ENCODE results near the gene ATP13A1. TPM values are rescaled to one million over a fixed set of nuclear protein-coding genes. Genes with fewer than 3 reads are reported as not detected.

ATP13A1 gene
- polyA plus RNA-seq, 1 of the 3 experiments (the other 2 are of a cell fraction) = 67.9 TPM

GRCh38 chr19:19668230-19669012 lies 4.9 kb upstream of the ATP13A1 start, which contains the start of gene ZNF101:
Gene ZNF101 (plus strand): TSS chr19:19668839. CDS start chr19:19668964, 125 bp downstream.
- Histone ChIP-seq H4K20me1 (ENCODE audit: insufficient read depth) (no peaks in the 10 kb centered on the region), H3K9me2 (no peaks in the 10 kb centered on the region), H3K27me3 (ENCODE audit: insufficient read depth) (no peaks in the 10 kb centered on the region), H3K4me3 (ENCODE audit: low read depth in 2 of 2, low read length in 1 of 2) (peak within 1 kb of the TSS; percentile 66 to 71), H3K27ac (ENCODE audit: low read depth in 2 of 2, low read length in 1 of 2) (peak within 1 kb of the TSS; percentile 48 to 51), H3K79me2 (ENCODE audit: insufficient read depth) (peaks cover 20% of the 10 kb centered on the region), H3K9ac (peak within 1 kb of the TSS; percentile 87), H3K4me1 (ENCODE audit: control insufficient read depth in 1 of 2, insufficient read depth in 2 of 2, low read depth in 1 of 2, low read length in 1 of 2) (peaks cover 0 to 4% of the 10 kb centered on the region in 2 experiments; a peak in 1 of 4 replicates), H3K4me2 (peak within 1 kb of the TSS; percentile 89), H3K36me3 (replicated peaks in 1 of 2; ENCODE audit: control insufficient read depth in 1 of 2, insufficient read depth in 2 of 2, low read length in 1 of 2) (peaks cover 0 to 13% of the 10 kb centered on the region in 2 experiments), H3K9me3 (no peaks in the 10 kb centered on the region), H3F3A (replicated peaks; ENCODE audit: insufficient read depth) (no peaks in the 10 kb centered on the region), H2AFZ (ENCODE audit: low read depth) (peak within 1 kb of the TSS; percentile 93)
- 27% methylated on average over 17 of the region's 36 CpGs for WGBS (ENCODE audit: low lambda C conversion rate)
- DNase-seq = peak; percentile 95
- ChIA-PET CTCF (interaction anchor here (0.9 kb wide), 1 partner anchor 24 kb away, joined by 3 read pairs; no protein-coding TSS in a partner anchor), POLR2A (interaction anchor here (0.8 to 2.1 kb wide), 4 partner anchors 65 to 153 kb away, joined by 3 to 9 read pairs (median 4); partner anchors contain the start of genes ZNF14 and ZNF506)
- TF ChIP-seq FOXJ3 (CRISPR knock-in tag; IDR thresholded peaks at IDR 0.05) = no peak
- TF ChIP-seq POLR2AphosphoS5 (IDR thresholded peaks at IDR 0.05; ENCODE audit: low read depth, low read length) = peak; percentile 86
- no peak for TF ChIP-seq IRF3 (IDR thresholded peaks at IDR 0.05; ENCODE audit: low read depth, low read length)
- no peak for TF ChIP-seq CHD2 (IDR thresholded peaks at IDR 0.05; ENCODE audit: low read length, partially characterized antibody)
- TF ChIP-seq EZH2phosphoT487 (IDR thresholded peaks at IDR 0.05; ENCODE audit: borderline replicate concordance, low read depth) = no peak
- TF ChIP-seq MAX (IDR thresholded peaks at IDR 0.05; ENCODE audit: low read depth) = no peak
- TF ChIP-seq CTCF (IDR thresholded peaks at IDR 0.05) = no peak
- TF ChIP-seq REST (IDR thresholded peaks at IDR 0.05; ENCODE audit: low read depth, low read length) = no peak
- peak; percentile 98 for TF ChIP-seq PBX3 (IDR thresholded peaks at IDR 0.05)
- peak; percentile 70 for TF ChIP-seq RFX5 (IDR thresholded peaks at IDR 0.05; ENCODE audit: low read length)
- no peak for TF ChIP-seq GATA2 (CRISPR knock-in tag; IDR thresholded peaks at IDR 0.05)
- TF ChIP-seq TEAD4 (IDR thresholded peaks at IDR 0.05; ENCODE audit: borderline replicate concordance, insufficient read depth) = no peak
- TF ChIP-seq RXRA (IDR thresholded peaks at IDR 0.05; ENCODE audit: borderline replicate concordance, low read depth) = no peak
- no peak for TF ChIP-seq FOXM1 (IDR thresholded peaks at IDR 0.05; ENCODE audit: low read depth)
- TF ChIP-seq TAF1 (IDR thresholded peaks at IDR 0.05; ENCODE audit: borderline replicate concordance, low read depth, low read length) = peak; percentile 65; the same call in 1 of the 2 replicates
- TF ChIP-seq SMC3 (IDR thresholded peaks at IDR 0.05; ENCODE audit: low read depth, low read length) = no peak
- TF ChIP-seq MXI1 (IDR thresholded peaks at IDR 0.05; ENCODE audit: low read depth, low read length) = peak; percentile 54; the same call in 1 of the 2 replicates
- TF ChIP-seq GABPA (IDR thresholded peaks at IDR 0.05; ENCODE audit: low read depth) = peak; percentile 82
- TF ChIP-seq RAD21 (IDR thresholded peaks at IDR 0.05; ENCODE audit: low read length) = 0 out of 2 replicates have a peak, but pooled peaks have one; percentile 6
- TF ChIP-seq EP300 (IDR thresholded peaks at IDR 0.05; ENCODE audit: borderline replicate concordance in 1 of 2, low read depth in 1 of 2, low read length in 1 of 2) = no peak
- peak; percentile 80 for TF ChIP-seq ELF1 (IDR thresholded peaks at IDR 0.05)
- TF ChIP-seq JUND (IDR thresholded peaks at IDR 0.05) = no peak
- TF ChIP-seq MEF2A (IDR thresholded peaks at IDR 0.05; ENCODE audit: borderline replicate concordance, low read depth) = no peak
- TF ChIP-seq RCOR1 (IDR thresholded peaks at IDR 0.05; ENCODE audit: low read length) = no peak
